OCI-LY3 (cell line): ENCODE results near the gene AP3B2.

ENCODE experiments used
- H2AFZ ChIP-seq: fragments of 200-600, 300-600 bp; shearing (Covaris generic); 2 replicates; pipeline ENCODE4 v1.6.0; 2014; ENCODE audit warnings: antibody characterized with exemption, low read depth, low read length
- H3K27ac ChIP-seq: fragments of 200-600, 300-600 bp; sonication (generic); 2 replicates; pipeline ENCODE4 v1.5.1; 2014; ENCODE audit warnings: mild to moderate bottlenecking, low read length, moderate library complexity, mixed read lengths
- H3K27me3 ChIP-seq: fragments of 200-600, 300-600 bp; sonication (generic); 2 replicates; pipeline ENCODE4 v1.6.1; 2014; ENCODE audit warnings: low read depth, low read length, mixed read lengths
- H3K36me3 ChIP-seq: fragments of 200-600, 300-600 bp; sonication (generic); replicated peaks from 2 replicates; pipeline ENCODE3; 2014; ENCODE audit warnings: low read depth, low read length, mixed read lengths
- H3K4me1 ChIP-seq: fragments of 300-600, 200-600 bp; sonication (generic); 2 replicates; pipeline ENCODE4 v1.6.1; 2014; ENCODE audit warnings: low read length, mixed read lengths
- H3K4me2 ChIP-seq: fragments of 200-600, 300-600 bp; sonication (generic); 2 replicates; pipeline ENCODE4 v1.6.1; 2014; ENCODE audit warnings: low read length, mixed read lengths
- H3K4me3 ChIP-seq: fragments of 300-600, 200-600 bp; sonication (generic); 2 replicates; pipeline ENCODE4 v1.5.1; 2014; ENCODE audit warnings: antibody characterized with exemption, mild to moderate bottlenecking, low read length, moderate library complexity
- H3K79me2 ChIP-seq: fragments of 300-600, 200-600 bp; shearing (Covaris generic); 2 replicates; pipeline ENCODE4 v1.6.1; 2014; ENCODE audit warnings: mild to moderate bottlenecking, low read length, mixed read lengths
- H3K9ac ChIP-seq: fragments of 300-600, 200-600 bp; shearing (Covaris generic); 2 replicates; pipeline ENCODE4 v1.6.0; 2014; ENCODE audit warnings: mild to moderate bottlenecking, low read length, moderate library complexity
- H3K9me3 ChIP-seq: fragments of 200-600, 300-600 bp; shearing (Covaris generic); 2 replicates; pipeline ENCODE4 v1.6.1; 2014; ENCODE audit warnings: low read length, mixed read lengths; ENCODE audit not compliant: insufficient read depth
- H4K20me1 ChIP-seq: fragments of 200-600, 300-600 bp; sonication (generic); 2 replicates; pipeline ENCODE4 v1.6.1; 2016; ENCODE audit warnings: low read length, mixed read lengths; ENCODE audit not compliant: insufficient read depth
- CTCF ChIP-seq: fragments of 200-600, 300-600 bp; sonication (generic); IDR thresholded peaks from 2 replicates; pipeline ENCODE4 v1.5.1; 2014; ENCODE audit warnings: antibody characterized with exemption, low read length, low read depth
- EZH2phosphoT487 ChIP-seq: fragments of 200-600 bp; shearing (Covaris generic); IDR thresholded peaks from 2 replicates; pipeline ENCODE4 v1.6.1; 2018; ENCODE audit warnings: antibody characterized with exemption, mixed run types, low read depth

The AP3B2 gene

GRCh38 chr15:82630033-82630432 lies 79.6 kb downstream of the AP3B2 start:
- H4K20me1 ChIP-seq: no peaks in the 10 kb centered on the region
- TF ChIP-seq CTCF: no peak
- TF ChIP-seq EZH2phosphoT487: no peak
- H3K4me3 ChIP-seq: no peak overlapping the region
- no peak overlapping the region for H3K27ac ChIP-seq
- H3K79me2 ChIP-seq: no peaks in the 10 kb centered on the region
- no peaks in the 10 kb centered on the region for H3K4me1 ChIP-seq
- H3K9me3 ChIP-seq: no peaks in the 10 kb centered on the region
- H3K36me3 ChIP-seq: no peaks in the 10 kb centered on the region
- peaks cover 16% of the 10 kb centered on the region; the same call in 1 of the 2 replicates for H3K27me3 ChIP-seq
- no peak overlapping the region for H2AFZ ChIP-seq
- no peak overlapping the region for H3K9ac ChIP-seq
- H3K4me2 ChIP-seq: no peak overlapping the region

GRCh38 chr15:82625136-82625535 lies 84.5 kb downstream of the AP3B2 start:
- no peaks in the 10 kb centered on the region for H3K36me3 ChIP-seq
- no peak overlapping the region for H3K27ac ChIP-seq
- no peak overlapping the region for H3K9ac ChIP-seq
- no peaks in the 10 kb centered on the region for H3K4me1 ChIP-seq
- no peak overlapping the region for H2AFZ ChIP-seq
- no peak overlapping the region for H3K4me2 ChIP-seq
- no peaks in the 10 kb centered on the region for H3K9me3 ChIP-seq
- H3K27me3 ChIP-seq: peaks cover 16% of the 10 kb centered on the region; the same call in 1 of the 2 replicates
- no peak overlapping the region for H3K4me3 ChIP-seq
- no peaks in the 10 kb centered on the region for H3K79me2 ChIP-seq
- TF ChIP-seq EZH2phosphoT487 (no peak), CTCF (no peak)
- H4K20me1 ChIP-seq: no peaks in the 10 kb centered on the region

- H3K4me1 ChIP-seq: no peaks in the 10 kb centered on the region
- no peaks in the 10 kb centered on the region for H3K36me3 ChIP-seq
- no peaks in the 10 kb centered on the region for H3K9me3 ChIP-seq
- TF ChIP-seq CTCF: no peak
- TF ChIP-seq EZH2phosphoT487: no peak
- no peak overlapping the region for H2AFZ ChIP-seq
- no peak overlapping the region for H3K27ac ChIP-seq
- no peak overlapping the region for H3K4me2 ChIP-seq
- no peaks in the 10 kb centered on the region for H3K79me2 ChIP-seq
- H3K27me3 ChIP-seq: peaks cover 16% of the 10 kb centered on the region; the same call in 1 of the 2 replicates
- H3K4me3 ChIP-seq: no peak overlapping the region
- no peaks in the 10 kb centered on the region for H4K20me1 ChIP-seq
- H3K9ac ChIP-seq: no peak overlapping the region
These were observed 85.2 kb downstream of the AP3B2 start for GRCh38 chr15:82624438-82624837.

- H3K36me3 ChIP-seq: no peaks in the 10 kb centered on the region
- H3K4me3 ChIP-seq: no peak overlapping the region
- no peak overlapping the region for H3K27ac ChIP-seq
These were observed 85.7 kb downstream of the AP3B2 start for GRCh38 chr15:82624008-82624407.

More at GRCh38 chr15:82624008-82624407, 85.7 kb downstream of the AP3B2 start:
- TF ChIP-seq CTCF: no peak
- TF ChIP-seq EZH2phosphoT487: no peak
- H3K79me2 ChIP-seq: no peaks in the 10 kb centered on the region
- H4K20me1 ChIP-seq: no peaks in the 10 kb centered on the region
- peaks cover 15% of the 10 kb centered on the region; the same call in 1 of the 2 replicates for H3K27me3 ChIP-seq
- H3K4me2 ChIP-seq: no peak overlapping the region
- no peaks in the 10 kb centered on the region for H3K4me1 ChIP-seq
- no peaks in the 10 kb centered on the region for H3K9me3 ChIP-seq
- no peak overlapping the region for H3K9ac ChIP-seq
- no peak overlapping the region for H2AFZ ChIP-seq
